ENCODE results near the gene RTL3. TPM values are rescaled to one million over a fixed set of nuclear protein-coding genes. Genes with fewer than 3 reads are reported as not detected.

RTL3 gene
- total and polyA plus RNA-seq, 9 of the 15 experiments (the other 6 are each of a cell fraction or from before 2014, with no cell fraction given), result not detected

DNA sequence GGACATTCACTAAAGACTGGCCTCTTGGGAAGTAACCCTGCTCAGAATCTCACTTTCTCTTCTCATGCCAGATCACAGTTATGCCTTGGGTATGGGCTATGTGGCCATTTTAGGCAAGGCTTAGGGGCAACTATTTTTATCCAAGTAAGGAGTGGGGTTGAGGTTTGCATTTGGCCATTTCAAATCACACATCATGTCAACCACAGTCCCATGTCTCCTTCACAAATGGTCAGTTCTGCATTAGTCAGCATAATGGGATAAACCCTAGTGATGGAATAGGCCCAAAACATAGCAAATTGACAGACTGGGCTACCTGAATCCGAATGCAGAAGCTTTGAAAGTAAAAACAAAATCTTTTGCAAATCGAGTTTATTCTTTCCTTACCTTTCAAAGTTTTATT lies 827 bp upstream of the RTL3 start (continued):
- TF ChIP-seq, protein P1, sequence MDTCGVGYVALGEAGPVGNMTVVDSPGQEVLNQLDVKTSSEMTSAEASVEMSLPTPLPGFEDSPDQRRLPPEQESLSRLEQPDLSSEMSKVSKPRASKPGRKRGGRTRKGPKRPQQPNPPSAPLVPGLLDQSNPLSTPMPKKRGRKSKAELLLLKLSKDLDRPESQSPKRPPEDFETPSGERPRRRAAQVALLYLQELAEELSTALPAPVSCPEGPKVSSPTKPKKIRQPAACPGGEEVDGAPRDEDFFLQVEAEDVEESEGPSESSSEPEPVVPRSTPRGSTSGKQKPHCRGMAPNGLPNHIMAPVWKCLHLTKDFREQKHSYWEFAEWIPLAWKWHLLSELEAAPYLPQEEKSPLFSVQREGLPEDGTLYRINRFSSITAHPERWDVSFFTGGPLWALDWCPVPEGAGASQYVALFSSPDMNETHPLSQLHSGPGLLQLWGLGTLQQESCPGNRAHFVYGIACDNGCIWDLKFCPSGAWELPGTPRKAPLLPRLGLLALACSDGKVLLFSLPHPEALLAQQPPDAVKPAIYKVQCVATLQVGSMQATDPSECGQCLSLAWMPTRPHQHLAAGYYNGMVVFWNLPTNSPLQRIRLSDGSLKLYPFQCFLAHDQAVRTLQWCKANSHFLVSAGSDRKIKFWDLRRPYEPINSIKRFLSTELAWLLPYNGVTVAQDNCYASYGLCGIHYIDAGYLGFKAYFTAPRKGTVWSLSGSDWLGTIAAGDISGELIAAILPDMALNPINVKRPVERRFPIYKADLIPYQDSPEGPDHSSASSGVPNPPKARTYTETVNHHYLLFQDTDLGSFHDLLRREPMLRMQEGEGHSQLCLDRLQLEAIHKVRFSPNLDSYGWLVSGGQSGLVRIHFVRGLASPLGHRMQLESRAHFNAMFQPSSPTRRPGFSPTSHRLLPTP (IDR thresholded peaks at IDR 0.05; ENCODE audit: borderline replicate concordance, extremely low read depth, insufficient read length), result no peak
- TF ChIP-seq YBX1 (IDR thresholded peaks at IDR 0.05), result no peak
- no peak for TF ChIP-seq TEAD1 (CRISPR knock-in tag; IDR thresholded peaks at IDR 0.05)
- no peak for TF ChIP-seq MAFG (tag; conservative IDR thresholded peaks at IDR 0.05)
- TF ChIP-seq EHMT2 (IDR thresholded peaks at IDR 0.05), result no peak

DNA sequence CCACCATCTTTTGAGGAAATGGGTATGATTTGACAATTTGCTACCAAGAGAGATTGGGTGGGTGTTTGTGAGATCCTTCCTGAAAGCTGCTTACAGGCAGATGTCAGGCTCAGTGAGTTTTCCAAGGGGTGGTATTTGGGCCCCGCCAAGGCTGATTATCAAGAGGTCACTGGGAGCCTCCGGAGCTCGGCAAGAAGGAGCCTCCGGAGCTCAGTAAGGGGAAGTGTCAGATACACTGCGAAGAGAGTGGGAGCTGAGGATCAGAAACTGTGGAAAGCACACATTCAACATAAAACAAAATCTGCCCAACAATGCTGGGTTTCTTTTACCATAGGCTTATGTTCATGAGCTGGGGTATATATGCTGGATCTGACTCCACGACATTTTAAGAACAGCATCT lies 714 bp downstream of the RTL3 start:
- intact Hi-C loops (cut with micrococcal nuclease), result no loop called here
- TF ChIP-seq SMAD3 (CRISPR knock-in tag; conservative IDR thresholded peaks at IDR 0.05) (no peak), RFX7 (CRISPR knock-in tag; IDR thresholded peaks at IDR 0.05) (no peak), ETV5 (CRISPR knock-in tag; IDR thresholded peaks at IDR 0.05; ENCODE audit: low read depth) (no peak), FIP1L1 (IDR thresholded peaks at IDR 0.05; ENCODE audit: low read depth, low read length, poor library complexity, severe bottlenecking) (no peak), TRIM24 (IDR thresholded peaks at IDR 0.05) (no peak), ARNT (IDR thresholded peaks at IDR 0.05) (no peak), ZNF445 (CRISPR knock-in tag; IDR thresholded peaks at IDR 0.05; ENCODE audit: low read depth) (no peak)
- TF ChIP-seq, protein P2, sequence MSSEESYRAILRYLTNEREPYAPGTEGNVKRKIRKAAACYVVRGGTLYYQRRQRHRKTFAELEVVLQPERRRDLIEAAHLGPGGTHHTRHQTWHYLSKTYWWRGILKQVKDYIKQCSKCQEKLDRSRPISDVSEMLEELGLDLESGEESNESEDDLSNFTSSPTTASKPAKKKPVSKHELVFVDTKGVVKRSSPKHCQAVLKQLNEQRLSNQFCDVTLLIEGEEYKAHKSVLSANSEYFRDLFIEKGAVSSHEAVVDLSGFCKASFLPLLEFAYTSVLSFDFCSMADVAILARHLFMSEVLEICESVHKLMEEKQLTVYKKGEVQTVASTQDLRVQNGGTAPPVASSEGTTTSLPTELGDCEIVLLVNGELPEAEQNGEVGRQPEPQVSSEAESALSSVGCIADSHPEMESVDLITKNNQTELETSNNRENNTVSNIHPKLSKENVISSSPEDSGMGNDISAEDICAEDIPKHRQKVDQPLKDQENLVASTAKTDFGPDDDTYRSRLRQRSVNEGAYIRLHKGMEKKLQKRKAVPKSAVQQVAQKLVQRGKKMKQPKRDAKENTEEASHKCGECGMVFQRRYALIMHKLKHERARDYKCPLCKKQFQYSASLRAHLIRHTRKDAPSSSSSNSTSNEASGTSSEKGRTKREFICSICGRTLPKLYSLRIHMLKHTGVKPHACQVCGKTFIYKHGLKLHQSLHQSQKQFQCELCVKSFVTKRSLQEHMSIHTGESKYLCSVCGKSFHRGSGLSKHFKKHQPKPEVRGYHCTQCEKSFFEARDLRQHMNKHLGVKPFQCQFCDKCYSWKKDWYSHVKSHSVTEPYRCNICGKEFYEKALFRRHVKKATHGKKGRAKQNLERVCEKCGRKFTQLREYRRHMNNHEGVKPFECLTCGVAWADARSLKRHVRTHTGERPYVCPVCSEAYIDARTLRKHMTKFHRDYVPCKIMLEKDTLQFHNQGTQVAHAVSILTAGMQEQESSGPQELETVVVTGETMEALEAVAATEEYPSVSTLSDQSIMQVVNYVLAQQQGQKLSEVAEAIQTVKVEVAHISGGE (CRISPR knock-in tag; IDR thresholded peaks at IDR 0.05), result no peak

More for the DNA sequence above, 714 bp downstream of the RTL3 start:
- Histone ChIP-seq H3K79me2 (ENCODE audit: control insufficient read depth, insufficient read depth, low read length) (no peaks in the 10 kb centered on the region), H3K36me3 (ENCODE audit: control insufficient read depth, insufficient read depth, low read length) (no peaks in the 10 kb centered on the region), H3K27me3 (ENCODE audit: control insufficient read depth in 2 of 2, insufficient read depth in 2 of 2, low read length in 2 of 2) (no peaks in the 10 kb centered on the region), H3K9me3 (replicated peaks; ENCODE audit: control insufficient read depth, insufficient read depth, low read depth, low read length) (no peaks in the 10 kb centered on the region), H2AFZ (ENCODE audit: low read depth, low read length) (no peak overlapping the region), H3K4me2 (ENCODE audit: insufficient read depth, low read length) (no peak overlapping the region), H3K9me1 (ENCODE audit: control insufficient read depth, insufficient read depth, low read length) (no peaks in the 10 kb centered on the region), H3K27ac (ENCODE audit: extremely low read depth, low read depth, low read length) (no peak overlapping the region), H3K9ac (ENCODE audit: insufficient read depth in 1 of 2, low read depth in 2 of 2, low read length in 2 of 2) (no peak overlapping the region), H4K20me1 (replicated peaks; ENCODE audit: control insufficient read depth, insufficient read depth, low read length) (no peaks in the 10 kb centered on the region), H3K4me1 (replicated peaks in 1 of 2; ENCODE audit: control insufficient read depth in 2 of 2, insufficient read depth in 2 of 2, low read length in 2 of 2) (no peaks in the 10 kb centered on the region), H3K4me3 (no peak overlapping the region)
- ATAC-seq (no peak), DNase-seq (ENCODE audit: extremely low read depth in 1 of 4, low spot score in 3 of 4) (no peak), FAIRE-seq (no peak)
- BruUV-seq (replicated peaks), result no TSS peak
- CTCF ChIA-PET (ENCODE audit: low intra/inter-chr PET ratio), result no interaction called here
- in situ Hi-C loops (cut with MboI), result no loop called here
- POLR2A ChIA-PET, result interaction anchor here (0.9 kb wide), 1 partner anchor 154 kb away, joined by 4 read pairs; no protein-coding TSS in a partner anchor
- 0% methylated on average over 2 of the region's 6 CpGs for WGBS (ENCODE audit: insufficient coverage, low coverage, missing lambda C conversion rate)

All from K562 (cell line).